Ovary (tissue), 9 donors: ENCODE results near the gene PRDM16. TPM values are rescaled to one million over a fixed set of nuclear protein-coding genes. Genes with fewer than 3 reads are reported as not detected.

Source experiments
- DNase-seq, 5 donors: peaks; one replicate each; pipeline ENCODE4 v3.0.0-alpha.2; 2019 to 2020
- H3K27ac ChIP-seq, 2 donors: fragments of 200-600 bp; one replicate each; pipeline versions ENCODE4 v1.5.1 to v1.8.0; 2019 to 2022
- H3K27me3 ChIP-seq: fragments of 200-600 bp; one replicate; pipeline ENCODE4 v1.8.0; 2022
- H3K36me3 ChIP-seq: fragments of 200-600 bp; sonication (generic); one replicate; pipeline ENCODE4 v1.5.1; 2019
- H3K4me1 ChIP-seq: one replicate; pipeline ENCODE4 v1.8.1; 2013; ENCODE audit warnings: mild to moderate bottlenecking, moderate library complexity; ENCODE audit not compliant: insufficient read depth
- H3K4me3 ChIP-seq: fragments of 200-600 bp; sonication (generic); one replicate; pipeline ENCODE4 v1.5.1; 2017
- H3K9me3 ChIP-seq, 2 donors: fragments of 200-600 bp in 1 of 2; sonication (generic) in 1 of 2; one replicate each; pipeline versions ENCODE4 v1.5.1 to v1.8.1; 2013 to 2019; ENCODE audit warnings: mild to moderate bottlenecking in 1 of 2, moderate library complexity in 1 of 2
- CTCF ChIP-seq, 3 donors: fragments of 450-650 bp in 2 of 3; fragments of 200-600 bp in 1 of 3; IDR thresholded peaks; one replicate each; pipeline versions ENCODE4 v1.5.1 to v1.8.0; 2016 to 2022; ENCODE audit warnings: antibody characterized with exemption in 3 of 3, mild to moderate bottlenecking in 1 of 3
- EP300 ChIP-seq: sonication (generic); formaldehyde crosslinking; IDR thresholded peaks from one replicate; pipeline ENCODE4 v1.6.1; 2017; ENCODE audit warnings: antibody characterized with exemption
- POLR2A ChIP-seq: fragments of 450-650 bp; IDR thresholded peaks from one replicate; pipeline ENCODE4 v1.6.1; 2017; ENCODE audit warnings: antibody characterized with exemption, mild to moderate bottlenecking, moderate library complexity
- WGBS, 3 donors: extraction: QIAGEN DNeasy Blood & Tissue Kit in 1 of 3; methylation state at CpG; one replicate each; pipeline versions ENCODE4 v1.1.5 to v1.1.7; 2013 to 2017; 5-methylcytosine and 5-hydroxymethylcytosine counted together
- intact Hi-C, 4 donors: fragments of 100-400 bp; cut with DNase I; formaldehyde crosslinking; loops; one replicate each; pipeline versions ENCODE4 v1.11.0 to v1.15.1; 2022 to 2023
- polyA plus RNA-seq, 2 donors: library from polyadenylated mRNA; stranded (reverse); fragments of 200-250 nt in 1 of 2; fragments of 350-450 nt in 1 of 2; fragmentation: Illumina TruSeq in 1 of 2; extraction: RNeasy Lipid Tissue Mini Kit (QIAGEN cat#74804) in 1 of 2; gene quantifications; one replicate each; pipeline ENCODE4 v1.2.3, GENCODE V29; 2013 to 2014
- total RNA-seq, 7 donors: library from RNA; depleted of rRNA in 2 of 7; stranded (reverse); fragments of >200 nt in 2 of 7; fragmentation: NEBNext Ultra II Directional in 3 of 7; extraction: Animal tissue kit (Norgen Biotek cat#: 25700) in 3 of 7; gene quantifications; one replicate each; pipeline versions ENCODE4 v1.1.0 to v1.2.4, GENCODE V29; 2016 to 2023
- donor health status: DM: no; HTN: no; CAD: no; lungs with moderate emphysema.
- donor health status: DM: no; HTN: no; CAD: no.
- donor health status: Bipolar disorder and iron deficiency.
- donor health status: DM: yes; HTN: yes; CAD: no.
- donor health status: DM: no; HTN: no; CAD: no.
- donor health status: DM: yes; HTN: yes; CAD: no.

PRDM16 gene
- total and polyA plus RNA-seq, 9 donors: 1.1 to 17.3 (median 3.9) TPM

GRCh38 chr1:3315399-3316339 is 246.7 kb downstream of the PRDM16 start:
- Histone ChIP-seq H3K27ac (no peak overlapping the region), H3K36me3 (no peaks in the 10 kb centered on the region), H3K4me3 (no peak overlapping the region), H3K9me3 (no peaks in the 10 kb centered on the region), H3K27me3 (no peaks in the 10 kb centered on the region), H3K4me1 (peaks cover 12% of the 10 kb centered on the region)
- DNase-seq: no peak
- 20 to 31% (median 27%) methylated on average over 21 of the region's 21 CpGs for WGBS, 3 donors
- intact Hi-C loops: loop anchor here in 1 of 4 donors (10.0 kb wide), 1 partner anchor 1181 kb away; no protein-coding TSS in a partner anchor
- TF ChIP-seq EP300: no peak
- no peak for TF ChIP-seq CTCF (IDR thresholded peaks at IDR 0.05)
- TF ChIP-seq POLR2A: no peak

DNA sequence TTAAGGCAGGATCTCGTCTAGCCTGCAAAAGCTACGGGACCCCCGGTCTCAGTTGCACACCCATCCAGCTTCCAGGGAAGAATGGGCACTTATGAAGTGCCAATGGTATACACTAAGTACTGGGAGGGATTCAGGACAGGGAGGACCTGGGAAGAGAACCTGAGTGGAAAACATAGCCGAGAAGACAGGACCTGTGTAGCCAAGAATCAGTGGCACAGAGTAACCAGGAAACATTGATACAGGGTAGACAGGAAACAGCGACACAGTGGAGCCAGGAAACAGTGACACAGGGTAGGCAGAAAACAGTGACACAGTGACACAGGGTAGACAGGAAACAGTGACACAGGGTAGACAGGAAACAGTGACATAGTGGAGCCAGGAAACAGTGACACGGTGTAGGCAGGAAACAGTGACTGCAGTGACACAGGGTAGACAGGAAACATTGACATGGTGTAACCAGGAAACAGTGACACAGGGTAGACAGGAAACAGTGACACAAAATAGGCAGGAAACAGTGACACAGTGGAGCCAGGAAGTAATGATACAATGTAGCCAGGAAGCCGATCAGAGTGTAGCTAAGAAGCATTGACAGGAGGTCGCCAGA is 247.4 kb downstream of the PRDM16 start:
- intact Hi-C loops: loop anchor here in 1 of 4 donors (10.0 kb wide), 1 partner anchor 1182 kb away; no protein-coding TSS in a partner anchor
- no peak for DNase-seq
- TF ChIP-seq POLR2A (no peak), EP300 (no peak), CTCF (IDR thresholded peaks at IDR 0.05) (no peak)
- Histone ChIP-seq H3K36me3 (no peaks in the 10 kb centered on the region), H3K4me1 (peaks cover 12% of the 10 kb centered on the region), H3K4me3 (no peak overlapping the region), H3K9me3 (no peaks in the 10 kb centered on the region), H3K27me3 (no peaks in the 10 kb centered on the region), H3K27ac (no peak overlapping the region)
- 72 to 76% (median 76%) methylated on average over 8 of the region's 8 CpGs for WGBS, 3 donors

GRCh38 chr1:3317456-3317855 is 248.5 kb downstream of the PRDM16 start:
- no peaks in the 10 kb centered on the region for H3K9me3 ChIP-seq
- no peak overlapping the region for H3K27ac ChIP-seq
- DNase-seq: no peak
- intact Hi-C loops: loop anchor here in 1 of 4 donors (10.0 kb wide), 1 partner anchor 1183 kb away; no protein-coding TSS in a partner anchor
- 84 to 92% (median 89%) methylated on average over 17 of the region's 17 CpGs for WGBS, 3 donors
- peaks cover 12% of the 10 kb centered on the region for H3K4me1 ChIP-seq
- no peaks in the 10 kb centered on the region for H3K36me3 ChIP-seq
- H3K27me3 ChIP-seq: no peaks in the 10 kb centered on the region
- H3K4me3 ChIP-seq: no peak overlapping the region
- TF ChIP-seq EP300 (no peak), CTCF (IDR thresholded peaks at IDR 0.05) (no peak), POLR2A (no peak)

DNA sequence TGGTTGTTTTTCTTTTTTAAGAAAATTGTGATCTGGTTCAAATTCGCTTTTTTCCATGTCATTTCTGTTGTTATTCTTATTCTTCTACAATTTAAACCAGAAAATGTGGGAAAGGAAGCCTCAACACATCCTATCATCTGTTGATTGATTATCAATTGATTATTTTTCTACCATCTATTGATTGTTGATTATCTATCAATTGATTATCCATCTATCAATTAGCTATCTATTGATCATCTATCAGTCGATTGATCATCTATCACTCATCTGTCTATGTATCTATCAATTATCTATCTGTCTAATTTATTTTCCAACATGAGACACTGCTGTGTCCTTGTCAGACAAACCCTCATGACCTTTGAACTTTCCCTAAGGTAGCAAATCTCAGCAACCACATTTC is 249.3 kb downstream of the PRDM16 start:
- intact Hi-C loops: loop anchor here in 1 of 4 donors (10.0 kb wide), 1 partner anchor 1184 kb away; no protein-coding TSS in a partner anchor
- 86 to 92% (median 88%) methylated on average over 2 of the region's 2 CpGs for WGBS, 3 donors
- no peak overlapping the region for H3K4me3 ChIP-seq
- TF ChIP-seq CTCF (IDR thresholded peaks at IDR 0.05) (no peak), EP300 (no peak), POLR2A (no peak)
- H3K27me3 ChIP-seq: no peaks in the 10 kb centered on the region
- H3K4me1 ChIP-seq: peaks cover 9% of the 10 kb centered on the region
- no peak for DNase-seq
- H3K9me3 ChIP-seq: no peaks in the 10 kb centered on the region
- no peak overlapping the region for H3K27ac ChIP-seq
- H3K36me3 ChIP-seq: no peaks in the 10 kb centered on the region
